GM23338 (cell line): Measurements from ENCODE around the gene CD19. TPM values are rescaled to one million over a fixed set of nuclear protein-coding genes. Genes with fewer than 3 reads are reported as not detected.

ENCODE experiments used
- ATAC-seq: fragments of 200-7000 bp; cut with Tn5 transposase; 3 replicates; pipeline ENCODE4 v1.9.1; 2020
- DNase-seq: peaks from one replicate; pipeline ENCODE4 v3.0.0-alpha.2; 2015; ENCODE audit warnings: low spot score
- H2AFZ ChIP-seq: fragments of 200-600 bp; sonication (generic); 2 replicates; pipeline ENCODE4 v1.8.0; 2016; ENCODE audit warnings: antibody characterized with exemption, mild to moderate bottlenecking, moderate library complexity
- H3F3A ChIP-seq: fragments of 200-600 bp; sonication (generic); replicated peaks from 2 replicates; pipeline ENCODE4 v1.8.0; 2017; ENCODE audit warnings: antibody characterized with exemption, mixed run types, low read depth
- H3K27ac ChIP-seq: fragments of 200-600 bp; sonication (generic); 2 replicates; pipeline ENCODE4 v1.6.1; 2016; ENCODE audit warnings: low read depth
- H3K27me3 ChIP-seq: fragments of 200-600 bp; sonication (generic); 2 replicates; pipeline ENCODE4 v1.8.0; 2016; ENCODE audit warnings: mild to moderate bottlenecking, mixed run types, moderate library complexity; ENCODE audit not compliant: insufficient read depth
- H3K36me3 ChIP-seq: fragments of 200-600 bp; sonication (generic); 2 replicates; pipeline ENCODE4 v1.8.0; 2016; ENCODE audit warnings: mild to moderate bottlenecking; ENCODE audit not compliant: insufficient read depth
- H3K4me1 ChIP-seq: fragments of 200-600 bp; sonication (generic); 2 replicates; pipeline ENCODE4 v1.8.0; 2016; ENCODE audit warnings: mild to moderate bottlenecking, moderate library complexity; ENCODE audit not compliant: insufficient read depth
- H3K4me2 ChIP-seq: fragments of 200-600 bp; sonication (generic); 2 replicates; pipeline ENCODE4 v1.7.1; 2017; ENCODE audit warnings: mixed run types
- H3K4me3 ChIP-seq: fragments of 200-600 bp; sonication (generic); 2 replicates; pipeline ENCODE4 v1.6.1; 2016; ENCODE audit warnings: mixed run types
- H3K79me2 ChIP-seq: fragments of 200-600 bp; sonication (generic); replicated peaks from 2 replicates; pipeline ENCODE4 v1.8.0; 2017; ENCODE audit warnings: mild to moderate bottlenecking; ENCODE audit not compliant: insufficient read depth
- H3K9me2 ChIP-seq: fragments of 200-600 bp; sonication (generic); 2 replicates; pipeline ENCODE4 v1.8.0; 2017; ENCODE audit not compliant: insufficient read depth
- H4K20me1 ChIP-seq: fragments of 200-600 bp; sonication (generic); replicated peaks from 2 replicates; pipeline ENCODE4 v1.8.0; 2017; ENCODE audit warnings: mild to moderate bottlenecking; ENCODE audit not compliant: insufficient read depth
- H3K27ac Mint-ChIP-seq: 2 replicates; pipeline ENCODE4 v1.8.0; 2020; ENCODE audit warnings: inconsistent platforms, mild to moderate bottlenecking, moderate library complexity, mixed read lengths
- H3K27me3 Mint-ChIP-seq: 3 replicates; pipeline ENCODE4 v1.8.0; 2022; ENCODE audit warnings: low read depth, mild to moderate bottlenecking, moderate library complexity, mixed read lengths, inconsistent platforms; ENCODE audit not compliant: insufficient read depth, poor library complexity
- H3K36me3 Mint-ChIP-seq: 3 replicates; pipeline ENCODE4 v1.8.0; 2021; ENCODE audit warnings: low read depth, mild to moderate bottlenecking, inconsistent platforms, moderate library complexity, mixed read lengths
- H3K4me1 Mint-ChIP-seq: 3 replicates; pipeline ENCODE4 v1.8.0; 2020; ENCODE audit warnings: mild to moderate bottlenecking, inconsistent platforms, mixed read lengths
- H3K4me3 Mint-ChIP-seq: 3 replicates; pipeline ENCODE4 v1.8.0; 2021; ENCODE audit warnings: moderate library complexity, mild to moderate bottlenecking, inconsistent platforms, mixed read lengths
- H3K9me3 Mint-ChIP-seq: 3 replicates; pipeline ENCODE4 v1.8.0; 2020; ENCODE audit warnings: moderate library complexity, mild to moderate bottlenecking, inconsistent platforms, mixed read lengths
- CREB1 ChIP-seq: fragments of 250-450 bp; sonication (Bioruptor Pico); IDR thresholded peaks from 2 replicates; pipeline ENCODE4 v1.5.0; 2020; ENCODE audit warnings: low read depth, mild to moderate bottlenecking, moderate library complexity
- ETS1 ChIP-seq: IDR thresholded peaks from 2 replicates; pipeline ENCODE4 v1.6.1; 2016; ENCODE audit warnings: antibody characterized with exemption
- ZNF114 ChIP-seq: fragments of 250-450 bp; sonication (Bioruptor Pico); IDR thresholded peaks from 2 replicates; pipeline ENCODE4 v1.5.0; 2020; ENCODE audit warnings: mild to moderate bottlenecking, moderate library complexity
- polyA plus RNA-seq: library from polyadenylated mRNA; unstranded; fragments of >200 nt; fragmentation: Nextera tagmentation; extraction: Ambion mirVana; gene quantifications from 2 replicates; pipeline ENCODE4 v1.2.1, GENCODE V29; 2016
- total RNA-seq: library from RNA; depleted of rRNA; stranded (reverse); fragments of >200 nt; shearing (Covaris generic); gene quantifications from 2 replicates; pipeline ENCODE4 v1.2.3, GENCODE V29; 2014
- TF ChIP-seq, protein P1 (sequence below): fragments of 250-450 bp; sonication (Bioruptor Pico); IDR thresholded peaks from 2 replicates; pipeline ENCODE4 v1.5.0; 2020; ENCODE audit warnings: mild to moderate bottlenecking, moderate library complexity

The CD19 gene
- total and polyA plus RNA-seq, 2 experiments from 2014 or later, result 0.83 to 1.9 TPM

DNA sequence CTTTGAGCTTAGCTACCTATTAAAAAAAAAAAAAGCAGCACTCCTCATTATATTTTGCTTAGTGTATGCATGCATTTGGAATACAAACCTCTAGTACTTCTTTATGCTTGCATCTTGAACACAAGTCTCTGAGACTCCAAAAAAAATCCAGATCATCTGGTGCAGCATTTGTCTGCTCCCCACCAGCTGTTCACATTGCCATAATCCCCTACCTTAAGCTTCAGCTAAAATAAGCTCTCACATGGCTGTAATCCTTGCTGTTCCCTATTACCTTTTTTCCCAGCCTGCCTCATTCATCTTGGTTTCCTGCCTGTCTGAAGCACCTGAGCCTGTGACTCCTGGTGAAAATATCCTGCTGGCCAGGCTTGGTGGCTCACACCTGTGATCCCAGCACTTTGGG, 11.5 kb downstream of the CD19 start:
- H2AFZ ChIP-seq, result no peak overlapping the region
- no peaks in the 10 kb centered on the region for H3K36me3 ChIP-seq
- no peaks in the 10 kb centered on the region for H3K9me2 ChIP-seq
- Mint-ChIP-seq H3K4me1 (peaks cover 5% of the 10 kb centered on the region; the same call in 2 of the 3 replicates), H3K27me3 (peaks cover 9% of the 10 kb centered on the region), H3K4me3 (no peak overlapping the region), H3K9me3 (no peaks in the 10 kb centered on the region; the same call in 2 of the 3 replicates), H3K27ac (no peak overlapping the region), H3K36me3 (no peaks in the 10 kb centered on the region)
- no peak overlapping the region for H3K27ac ChIP-seq
- H3K4me3 ChIP-seq, result no peak overlapping the region
- ATAC-seq, result no peak
- no peaks in the 10 kb centered on the region for H3K79me2 ChIP-seq
- H3K4me2 ChIP-seq, result no peak overlapping the region
- H4K20me1 ChIP-seq, result no peaks in the 10 kb centered on the region
- H3K27me3 ChIP-seq, result no peaks in the 10 kb centered on the region
- TF ChIP-seq ETS1 (no peak), ZNF114 (CRISPR knock-in tag) (no peak), CREB1 (CRISPR knock-in tag) (no peak)
- DNase-seq, result no peak
- 0 out of 2 replicates have a peak, but pooled peaks cover 2% of the 10 kb centered on the region for H3F3A ChIP-seq
- no peaks in the 10 kb centered on the region for H3K4me1 ChIP-seq

GRCh38 chr16:28946681-28947080, 14.9 kb downstream of the CD19 start:
- H3K9me2 ChIP-seq, result no peaks in the 10 kb centered on the region
- H3K36me3 ChIP-seq, result no peaks in the 10 kb centered on the region
- H3K36me3 Mint-ChIP-seq, result peaks cover 8% of the 10 kb centered on the region; the same call in 2 of the 3 replicates
- H3K4me3 ChIP-seq, result no peak overlapping the region
- H3F3A ChIP-seq, result peaks cover 2% of the 10 kb centered on the region; the same call in 1 of the 2 replicates
- no peaks in the 10 kb centered on the region for H3K27me3 ChIP-seq
- no peak overlapping the region for H3K4me2 ChIP-seq
- peaks cover 7% of the 10 kb centered on the region for H3K79me2 ChIP-seq
- H3K27ac ChIP-seq, result no peak overlapping the region
- peaks cover 7% of the 10 kb centered on the region; the same call in 2 of the 3 replicates for H3K4me1 Mint-ChIP-seq
- no peak overlapping the region for H3K4me3 Mint-ChIP-seq
- H3K4me1 ChIP-seq, result no peaks in the 10 kb centered on the region
- ATAC-seq (no peak), DNase-seq (no peak)
- no peaks in the 10 kb centered on the region for H4K20me1 ChIP-seq
- TF ChIP-seq, protein P1, sequence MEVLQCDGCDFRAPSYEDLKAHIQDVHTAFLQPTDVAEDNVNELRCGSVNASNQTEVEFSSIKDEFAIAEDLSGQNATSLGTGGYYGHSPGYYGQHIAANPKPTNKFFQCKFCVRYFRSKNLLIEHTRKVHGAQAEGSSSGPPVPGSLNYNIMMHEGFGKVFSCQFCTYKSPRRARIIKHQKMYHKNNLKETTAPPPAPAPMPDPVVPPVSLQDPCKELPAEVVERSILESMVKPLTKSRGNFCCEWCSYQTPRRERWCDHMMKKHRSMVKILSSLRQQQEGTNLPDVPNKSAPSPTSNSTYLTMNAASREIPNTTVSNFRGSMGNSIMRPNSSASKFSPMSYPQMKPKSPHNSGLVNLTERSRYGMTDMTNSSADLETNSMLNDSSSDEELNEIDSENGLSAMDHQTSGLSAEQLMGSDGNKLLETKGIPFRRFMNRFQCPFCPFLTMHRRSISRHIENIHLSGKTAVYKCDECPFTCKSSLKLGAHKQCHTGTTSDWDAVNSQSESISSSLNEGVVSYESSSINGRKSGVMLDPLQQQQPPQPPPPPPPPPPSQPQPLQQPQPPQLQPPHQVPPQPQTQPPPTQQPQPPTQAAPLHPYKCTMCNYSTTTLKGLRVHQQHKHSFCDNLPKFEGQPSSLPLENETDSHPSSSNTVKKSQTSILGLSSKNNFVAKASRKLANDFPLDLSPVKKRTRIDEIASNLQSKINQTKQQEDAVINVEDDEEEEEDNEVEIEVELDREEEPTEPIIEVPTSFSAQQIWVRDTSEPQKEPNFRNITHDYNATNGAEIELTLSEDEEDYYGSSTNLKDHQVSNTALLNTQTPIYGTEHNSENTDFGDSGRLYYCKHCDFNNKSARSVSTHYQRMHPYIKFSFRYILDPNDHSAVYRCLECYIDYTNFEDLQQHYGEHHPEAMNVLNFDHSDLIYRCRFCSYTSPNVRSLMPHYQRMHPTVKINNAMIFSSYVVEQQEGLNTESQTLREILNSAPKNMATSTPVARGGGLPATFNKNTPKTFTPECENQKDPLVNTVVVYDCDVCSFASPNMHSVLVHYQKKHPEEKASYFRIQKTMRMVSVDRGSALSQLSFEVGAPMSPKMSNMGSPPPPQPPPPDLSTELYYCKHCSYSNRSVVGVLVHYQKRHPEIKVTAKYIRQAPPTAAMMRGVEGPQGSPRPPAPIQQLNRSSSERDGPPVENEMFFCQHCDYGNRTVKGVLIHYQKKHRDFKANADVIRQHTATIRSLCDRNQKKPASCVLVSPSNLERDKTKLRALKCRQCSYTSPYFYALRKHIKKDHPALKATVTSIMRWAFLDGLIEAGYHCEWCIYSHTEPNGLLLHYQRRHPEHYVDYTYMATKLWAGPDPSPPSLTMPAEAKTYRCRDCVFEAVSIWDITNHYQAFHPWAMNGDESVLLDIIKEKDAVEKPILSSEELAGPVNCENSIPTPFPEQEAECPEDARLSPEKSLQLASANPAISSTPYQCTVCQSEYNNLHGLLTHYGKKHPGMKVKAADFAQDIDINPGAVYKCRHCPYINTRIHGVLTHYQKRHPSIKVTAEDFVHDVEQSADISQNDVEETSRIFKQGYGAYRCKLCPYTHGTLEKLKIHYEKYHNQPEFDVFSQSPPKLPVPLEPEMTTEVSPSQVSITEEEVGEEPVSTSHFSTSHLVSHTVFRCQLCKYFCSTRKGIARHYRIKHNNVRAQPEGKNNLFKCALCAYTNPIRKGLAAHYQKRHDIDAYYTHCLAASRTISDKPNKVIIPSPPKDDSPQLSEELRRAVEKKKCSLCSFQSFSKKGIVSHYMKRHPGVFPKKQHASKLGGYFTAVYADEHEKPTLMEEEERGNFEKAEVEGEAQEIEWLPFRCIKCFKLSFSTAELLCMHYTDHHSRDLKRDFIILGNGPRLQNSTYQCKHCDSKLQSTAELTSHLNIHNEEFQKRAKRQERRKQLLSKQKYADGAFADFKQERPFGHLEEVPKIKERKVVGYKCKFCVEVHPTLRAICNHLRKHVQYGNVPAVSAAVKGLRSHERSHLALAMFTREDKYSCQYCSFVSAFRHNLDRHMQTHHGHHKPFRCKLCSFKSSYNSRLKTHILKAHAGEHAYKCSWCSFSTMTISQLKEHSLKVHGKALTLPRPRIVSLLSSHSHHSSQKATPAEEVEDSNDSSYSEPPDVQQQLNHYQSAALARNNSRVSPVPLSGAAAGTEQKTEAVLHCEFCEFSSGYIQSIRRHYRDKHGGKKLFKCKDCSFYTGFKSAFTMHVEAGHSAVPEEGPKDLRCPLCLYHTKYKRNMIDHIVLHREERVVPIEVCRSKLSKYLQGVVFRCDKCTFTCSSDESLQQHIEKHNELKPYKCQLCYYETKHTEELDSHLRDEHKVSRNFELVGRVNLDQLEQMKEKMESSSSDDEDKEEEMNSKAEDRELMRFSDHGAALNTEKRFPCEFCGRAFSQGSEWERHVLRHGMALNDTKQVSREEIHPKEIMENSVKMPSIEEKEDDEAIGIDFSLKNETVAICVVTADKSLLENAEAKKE (CRISPR knock-in tag), result no peak
- no peak overlapping the region for H3K27ac Mint-ChIP-seq
- H3K9me3 Mint-ChIP-seq, result no peaks in the 10 kb centered on the region; the same call in 2 of the 3 replicates
- H3K27me3 Mint-ChIP-seq, result peaks cover 18% of the 10 kb centered on the region
- no peak overlapping the region for H2AFZ ChIP-seq
